ENCODE measurements around the gene ZNF613.

DNA sequence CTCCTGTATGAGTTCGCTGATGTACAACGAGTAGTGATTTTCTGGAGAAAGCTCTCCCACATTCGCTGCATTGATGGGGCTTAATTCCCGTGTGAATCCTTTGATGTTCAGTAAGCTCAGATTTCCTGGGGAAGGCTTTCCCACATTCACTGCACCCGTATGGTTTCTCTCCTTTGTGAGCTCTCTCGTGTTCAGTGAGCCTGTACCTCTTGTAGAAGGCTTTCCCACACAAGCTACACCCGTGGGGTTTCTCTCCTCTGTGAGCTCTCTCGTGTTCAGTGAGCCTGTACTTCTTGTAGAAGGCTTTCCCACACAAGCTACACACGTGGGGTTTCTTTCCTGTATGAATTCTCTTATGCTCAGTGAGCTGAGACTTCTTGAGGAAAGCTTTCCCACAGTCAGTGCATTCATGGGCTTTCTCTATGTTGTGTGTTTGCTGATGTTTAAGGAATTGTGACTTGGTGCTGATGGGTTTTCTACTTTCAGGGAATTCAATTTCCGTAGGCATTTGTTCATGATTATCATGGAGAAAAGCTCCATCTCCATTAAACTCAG is 36.0 kb upstream of the ZNF613 start:
- TF ChIP-seq, protein P1, sequence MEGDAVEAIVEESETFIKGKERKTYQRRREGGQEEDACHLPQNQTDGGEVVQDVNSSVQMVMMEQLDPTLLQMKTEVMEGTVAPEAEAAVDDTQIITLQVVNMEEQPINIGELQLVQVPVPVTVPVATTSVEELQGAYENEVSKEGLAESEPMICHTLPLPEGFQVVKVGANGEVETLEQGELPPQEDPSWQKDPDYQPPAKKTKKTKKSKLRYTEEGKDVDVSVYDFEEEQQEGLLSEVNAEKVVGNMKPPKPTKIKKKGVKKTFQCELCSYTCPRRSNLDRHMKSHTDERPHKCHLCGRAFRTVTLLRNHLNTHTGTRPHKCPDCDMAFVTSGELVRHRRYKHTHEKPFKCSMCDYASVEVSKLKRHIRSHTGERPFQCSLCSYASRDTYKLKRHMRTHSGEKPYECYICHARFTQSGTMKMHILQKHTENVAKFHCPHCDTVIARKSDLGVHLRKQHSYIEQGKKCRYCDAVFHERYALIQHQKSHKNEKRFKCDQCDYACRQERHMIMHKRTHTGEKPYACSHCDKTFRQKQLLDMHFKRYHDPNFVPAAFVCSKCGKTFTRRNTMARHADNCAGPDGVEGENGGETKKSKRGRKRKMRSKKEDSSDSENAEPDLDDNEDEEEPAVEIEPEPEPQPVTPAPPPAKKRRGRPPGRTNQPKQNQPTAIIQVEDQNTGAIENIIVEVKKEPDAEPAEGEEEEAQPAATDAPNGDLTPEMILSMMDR (IDR thresholded peaks at IDR 0.05; ENCODE audit: borderline replicate concordance, extremely low read depth, low read length, poor library complexity, severe bottlenecking) = no peak
- no peak for TF ChIP-seq EZH2 (IDR thresholded peaks at IDR 0.05; ENCODE audit: borderline replicate concordance, low read depth, low read length, severe bottlenecking)
